SH-SY5Y (cell line): ENCODE measurements around the gene ACY1.

Source experiments
- GATA2 ChIP-seq: IDR thresholded peaks from 2 replicates; pipeline ENCODE4 v1.6.1; 2011; ENCODE audit warnings: mild to moderate bottlenecking, low read depth, low read length
- GATA3 ChIP-seq: IDR thresholded peaks from 2 replicates; pipeline ENCODE4 v1.6.1; 2011; ENCODE audit warnings: low read depth, mild to moderate bottlenecking, low read length, moderate library complexity

GRCh38 chr3:51970606-51971300 lies 12.6 kb upstream of the ACY1 start:
- TF ChIP-seq GATA2, result no peak
- TF ChIP-seq GATA3, result no peak
